Nephron (organoid): Measurements from ENCODE around the gene DMBX1.

Experiments used
- H3K27ac Mint-ChIP-seq, 3 experiments: 2 replicates each; pipeline ENCODE4 v1.8.0; 2020; ENCODE audit warnings: mixed read lengths in 3 of 3, mild to moderate bottlenecking in 2 of 3, moderate library complexity in 1 of 3
- H3K27me3 Mint-ChIP-seq: 2 replicates; pipeline ENCODE4 v1.8.0; 2021; ENCODE audit warnings: low read depth, mild to moderate bottlenecking, moderate library complexity, mixed read lengths
- H3K36me3 Mint-ChIP-seq: 2 replicates; pipeline ENCODE4 v1.8.0; 2020; ENCODE audit warnings: low read depth, mixed read lengths
- H3K4me1 Mint-ChIP-seq: 2 replicates; pipeline ENCODE4 v1.8.0; 2020; ENCODE audit warnings: mixed read lengths
- H3K4me3 Mint-ChIP-seq, 3 experiments: 2 replicates each; pipeline ENCODE4 v1.8.0; 2020; ENCODE audit warnings: mild to moderate bottlenecking in 3 of 3, mixed read lengths in 3 of 3, moderate library complexity in 2 of 3
- H3K9me3 Mint-ChIP-seq: 2 replicates; pipeline ENCODE4 v1.8.0; 2020; ENCODE audit warnings: mixed read lengths
- TF ChIP-seq, protein P1 (sequence below), 3 experiments: fragments of 200-600 bp; sonication (generic); IDR thresholded peaks; one replicate each; pipeline ENCODE4 v1.5.0; 2021; ENCODE audit warnings: antibody characterized with exemption in 3 of 3; ENCODE audit not compliant: unreplicated experiment in 3 of 3

The DMBX1 gene

DNA sequence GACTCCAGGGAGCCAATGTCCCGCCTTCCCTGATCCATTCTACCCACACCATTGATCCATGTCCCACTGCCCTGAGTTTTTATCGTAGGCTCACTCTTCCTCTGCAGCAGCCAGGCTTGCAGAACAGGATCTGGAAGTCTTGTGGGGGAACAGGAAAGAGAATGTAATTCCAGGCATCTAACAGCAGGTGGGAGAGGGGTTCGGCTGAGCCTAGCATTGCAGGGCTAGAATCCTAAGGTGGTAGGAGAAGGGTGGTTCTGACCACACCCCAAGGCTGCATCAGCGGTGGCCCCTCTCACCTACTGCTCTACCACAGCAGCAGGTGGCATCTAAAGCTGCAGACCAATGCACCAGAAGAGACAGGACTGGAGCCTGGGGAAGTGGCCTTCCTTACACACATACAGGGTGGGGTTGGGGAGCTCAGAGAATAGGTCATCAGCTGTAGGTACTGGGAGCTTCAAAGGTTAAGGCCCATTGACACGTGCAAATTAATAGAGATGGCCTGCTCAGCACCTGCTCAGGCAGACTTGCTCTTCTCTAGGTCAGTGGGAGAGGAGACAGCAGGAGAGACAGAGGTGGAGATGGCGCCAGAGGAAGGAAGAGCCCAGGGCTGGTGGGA is 41.3 kb downstream of the DMBX1 start:
- Mint-ChIP-seq H3K4me3 (peak overlapping the region in 2 of 3 experiments; percentile 6 to 29), H3K4me1 (peaks cover 9% of the 10 kb centered on the region), H3K9me3 (no peaks in the 10 kb centered on the region), H3K27ac (peak overlapping the region in 1 of 3 experiments; percentile 8), H3K36me3 (no peaks in the 10 kb centered on the region), H3K27me3 (peaks cover 82% of the 10 kb centered on the region)
- TF ChIP-seq, protein P1, sequence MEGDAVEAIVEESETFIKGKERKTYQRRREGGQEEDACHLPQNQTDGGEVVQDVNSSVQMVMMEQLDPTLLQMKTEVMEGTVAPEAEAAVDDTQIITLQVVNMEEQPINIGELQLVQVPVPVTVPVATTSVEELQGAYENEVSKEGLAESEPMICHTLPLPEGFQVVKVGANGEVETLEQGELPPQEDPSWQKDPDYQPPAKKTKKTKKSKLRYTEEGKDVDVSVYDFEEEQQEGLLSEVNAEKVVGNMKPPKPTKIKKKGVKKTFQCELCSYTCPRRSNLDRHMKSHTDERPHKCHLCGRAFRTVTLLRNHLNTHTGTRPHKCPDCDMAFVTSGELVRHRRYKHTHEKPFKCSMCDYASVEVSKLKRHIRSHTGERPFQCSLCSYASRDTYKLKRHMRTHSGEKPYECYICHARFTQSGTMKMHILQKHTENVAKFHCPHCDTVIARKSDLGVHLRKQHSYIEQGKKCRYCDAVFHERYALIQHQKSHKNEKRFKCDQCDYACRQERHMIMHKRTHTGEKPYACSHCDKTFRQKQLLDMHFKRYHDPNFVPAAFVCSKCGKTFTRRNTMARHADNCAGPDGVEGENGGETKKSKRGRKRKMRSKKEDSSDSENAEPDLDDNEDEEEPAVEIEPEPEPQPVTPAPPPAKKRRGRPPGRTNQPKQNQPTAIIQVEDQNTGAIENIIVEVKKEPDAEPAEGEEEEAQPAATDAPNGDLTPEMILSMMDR (IDR thresholded peaks at IDR 0.05; ENCODE audit: unreplicated experiment in 3 of 3): peak; percentile 20 to 35 (median 27)

GRCh38 chr1:46532095-46532494 is 42.5 kb downstream of the DMBX1 start:
- peaks cover 10% of the 10 kb centered on the region for H3K9me3 Mint-ChIP-seq
- H3K4me1 Mint-ChIP-seq: peaks cover 6% of the 10 kb centered on the region
- H3K27ac Mint-ChIP-seq: no peak overlapping the region
- TF ChIP-seq, protein P1 (IDR thresholded peaks at IDR 0.05; ENCODE audit: unreplicated experiment in 3 of 3): no peak
- no peaks in the 10 kb centered on the region for H3K36me3 Mint-ChIP-seq
- no peak overlapping the region for H3K4me3 Mint-ChIP-seq
- H3K27me3 Mint-ChIP-seq: peaks cover 81% of the 10 kb centered on the region

GRCh38 chr1:46532498-46533178 is 43.0 kb downstream of the DMBX1 start:
- Mint-ChIP-seq H3K27ac (no peak overlapping the region), H3K36me3 (no peaks in the 10 kb centered on the region), H3K27me3 (peaks cover 80% of the 10 kb centered on the region), H3K4me1 (peaks cover 6% of the 10 kb centered on the region), H3K9me3 (peaks cover 13% of the 10 kb centered on the region), H3K4me3 (no peak overlapping the region)
- TF ChIP-seq, protein P1 (IDR thresholded peaks at IDR 0.05; ENCODE audit: unreplicated experiment in 3 of 3): peak; percentile 63 to 75 (median 70)

DNA sequence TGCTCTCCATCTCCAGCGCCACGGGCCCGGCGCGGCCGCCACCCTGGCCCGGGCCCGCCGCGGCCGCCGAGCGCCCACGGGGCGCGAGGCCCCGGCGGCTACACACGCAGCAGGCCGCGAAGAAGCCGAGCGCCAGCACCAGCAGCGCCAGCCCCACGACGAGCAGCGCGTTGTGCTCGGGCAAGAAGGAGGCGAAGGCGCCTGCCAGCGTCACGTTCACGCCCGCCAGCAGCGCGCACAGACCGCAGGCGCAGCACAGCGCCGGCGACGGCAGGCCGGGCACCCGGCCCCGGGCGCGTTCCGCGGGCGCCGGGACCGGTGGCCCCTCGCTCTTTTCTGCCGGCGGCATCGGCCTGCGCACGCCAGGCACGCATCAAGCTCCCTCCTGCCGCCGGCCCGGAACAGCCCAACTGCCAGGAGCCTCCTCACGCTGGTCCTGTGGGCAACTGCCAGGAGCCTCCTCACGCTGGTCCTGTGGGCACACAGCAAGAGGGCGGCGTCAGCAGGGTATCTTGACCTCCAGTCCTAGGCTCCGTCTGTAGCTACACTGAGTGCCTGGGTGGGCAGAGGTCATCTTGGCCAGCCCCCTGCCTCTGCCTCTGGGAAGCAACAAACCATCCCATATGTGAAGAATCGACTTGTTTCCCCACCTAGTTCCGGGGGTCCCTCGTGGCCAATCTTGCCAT is 43.7 kb downstream of the DMBX1 start:
- Mint-ChIP-seq H3K4me1 (peaks cover 4% of the 10 kb centered on the region), H3K27me3 (peaks cover 75% of the 10 kb centered on the region), H3K9me3 (peaks cover 13% of the 10 kb centered on the region), H3K27ac (no peak overlapping the region), H3K36me3 (no peaks in the 10 kb centered on the region), H3K4me3 (peak overlapping the region; percentile 72 to 87 (median 80))
- TF ChIP-seq, protein P1 (IDR thresholded peaks at IDR 0.05; ENCODE audit: unreplicated experiment in 3 of 3): no peak

- H3K4me3 Mint-ChIP-seq: no peak overlapping the region
- H3K27ac Mint-ChIP-seq: no peak overlapping the region
- no peaks in the 10 kb centered on the region for H3K36me3 Mint-ChIP-seq
- H3K27me3 Mint-ChIP-seq: peaks cover 76% of the 10 kb centered on the region
- TF ChIP-seq, protein P1 (IDR thresholded peaks at IDR 0.05; ENCODE audit: unreplicated experiment in 3 of 3): peak in 1 of 3 experiments; percentile 32
- peaks cover 13% of the 10 kb centered on the region for H3K9me3 Mint-ChIP-seq
- H3K4me1 Mint-ChIP-seq: no peaks in the 10 kb centered on the region
Observed at GRCh38 chr1:46535063-46535462, 45.4 kb downstream of the DMBX1 start.
